CD4-positive, alpha-beta memory T cell (primary cell): ENCODE measurements around the gene CERS2. TPM values are rescaled to one million over a fixed set of nuclear protein-coding genes. Genes with fewer than 3 reads are reported as not detected.
"Not testable (repeated sequence)": the region's sequence is repeated elsewhere in the genome, so short reads cannot be mapped to it uniquely, and the experiment has no call there.

ENCODE experiments used
- CTCF ChIA-PET: fragments of 350-600 bp; sonication (Branson Sonifier 250); formaldehyde crosslinking; loops from one replicate; lab custom pipeline; 2021; ENCODE audit warnings: inconsistent platforms; ENCODE audit not compliant: partially characterized antibody; lab: Charles Lee
- POLR2A ChIA-PET: fragments of 350-600 bp; sonication (Branson Sonifier 250); formaldehyde crosslinking; loops from one replicate; lab custom pipeline; 2021; ENCODE audit not compliant: partially characterized antibody; lab: Charles Lee
- DNase-seq, 5 donors: peaks; one replicate each; pipeline versions ENCODE4 v3.0.0 to v3.0.0-alpha.2; 2020 to 2022; ENCODE audit warnings: mixed read lengths in 1 of 5
- H3K27ac ChIP-seq: one replicate; pipeline ENCODE4 v1.7.0; 2013; ENCODE audit warnings: low read depth, low read length
- H3K27me3 ChIP-seq: 2 replicates; pipeline ENCODE4 v1.7.0; 2013; ENCODE audit warnings: mild to moderate bottlenecking, low read length, moderate library complexity; ENCODE audit not compliant: insufficient read depth
- H3K36me3 ChIP-seq: 2 replicates; pipeline ENCODE4 v1.7.0; 2013; ENCODE audit warnings: mild to moderate bottlenecking, low read length, moderate library complexity; ENCODE audit not compliant: insufficient read depth
- H3K4me1 ChIP-seq: 2 replicates; pipeline ENCODE4 v1.7.0; 2013; ENCODE audit warnings: mild to moderate bottlenecking, low read length, moderate library complexity; ENCODE audit not compliant: insufficient read depth
- H3K4me3 ChIP-seq, 2 donors: one replicate each; pipeline ENCODE4 v1.7.0; 2013; ENCODE audit warnings: low read length in 2 of 2, mild to moderate bottlenecking in 1 of 2
- H3K9me3 ChIP-seq, 2 donors: one replicate each; pipeline ENCODE4 v1.7.0; 2013; ENCODE audit warnings: low read length in 2 of 2, control low read depth in 1 of 2; ENCODE audit not compliant: control insufficient read depth in 1 of 2
- H3K27ac Mint-ChIP-seq, 7 donors: one replicate each; pipeline ENCODE4 v1.8.0; 2020 to 2021; ENCODE audit warnings: mixed read lengths in 7 of 7, mild to moderate bottlenecking in 6 of 7, inconsistent platforms in 3 of 7, moderate library complexity in 3 of 7
- H3K27me3 Mint-ChIP-seq, 2 donors: one replicate each; pipeline ENCODE4 v1.8.0; 2020 to 2021; ENCODE audit warnings: mixed read lengths in 2 of 2
- H3K36me3 Mint-ChIP-seq, 2 donors: one replicate each; pipeline ENCODE4 v1.8.0; 2020 to 2021; ENCODE audit warnings: mixed read lengths in 2 of 2, inconsistent platforms in 1 of 2, mild to moderate bottlenecking in 1 of 2
- H3K4me1 Mint-ChIP-seq, 4 donors: one replicate each; pipeline ENCODE4 v1.8.0; 2020 to 2021; ENCODE audit warnings: mixed read lengths in 4 of 4, mild to moderate bottlenecking in 1 of 4
- H3K4me3 Mint-ChIP-seq, 8 donors: one replicate each; pipeline ENCODE4 v1.8.0; 2020 to 2021; ENCODE audit warnings: mixed read lengths in 8 of 8, mild to moderate bottlenecking in 7 of 8, moderate library complexity in 6 of 8, inconsistent platforms in 3 of 8
- H3K9me3 Mint-ChIP-seq, 8 donors: one replicate each; pipeline ENCODE4 v1.8.0; 2020 to 2021; ENCODE audit warnings: mixed read lengths in 8 of 8, mild to moderate bottlenecking in 5 of 8, inconsistent platforms in 3 of 8, moderate library complexity in 1 of 8
- intact Hi-C: fragments of 100-400 bp; cut with micrococcal nuclease; formaldehyde crosslinking; loops from one replicate; pipeline ENCODE4 v1.15.1; 2023
- polyA plus RNA-seq, 2 donors: library from polyadenylated mRNA; unstranded; fragments of 300-500 nt; fragmentation: Illumina TruSeq; gene quantifications; one replicate each; pipeline ENCODE4 v1.2.3, GENCODE V29; 2021
- total RNA-seq, 2 experiments: library from RNA; stranded (reverse); gene quantifications; one replicate each; pipeline ENCODE4 v1.2.3, GENCODE V29; 2021

The CERS2 gene
- total and polyA plus RNA-seq, 4 experiments from 2014 or later: 145 to 206 (median 166) TPM

DNA sequence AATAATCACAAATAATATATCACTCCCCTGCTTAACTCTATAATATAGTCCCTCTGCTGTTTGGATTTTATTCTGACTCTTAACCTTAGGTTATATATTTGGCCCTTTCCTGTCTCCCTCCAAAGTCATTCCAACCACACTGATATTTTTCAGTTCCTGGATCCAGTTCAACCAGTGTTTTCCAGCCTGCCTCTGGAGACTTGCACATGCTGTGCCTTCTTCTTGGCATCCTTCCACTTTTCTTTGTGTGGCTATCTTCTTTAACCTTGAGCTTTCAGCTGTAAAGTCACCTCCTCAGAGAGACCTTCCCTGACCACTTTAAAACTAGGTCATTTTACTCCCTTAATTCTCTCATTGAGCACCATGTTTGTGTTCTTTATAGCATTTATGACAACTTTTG is 19.4 kb downstream of the CERS2 start:
- H3K4me3 ChIP-seq: no peak overlapping the region
- DNase-seq: no peak
- ChIA-PET CTCF (no interaction called here), POLR2A (no interaction called here)
- H3K9me3 Mint-ChIP-seq: no peaks in the 10 kb centered on the region
- peaks cover 0 to 2% (median 0%) of the 10 kb centered on the region in 4 donors for H3K4me1 Mint-ChIP-seq
- peak overlapping the region in 6 of 7 donors; percentile 4 to 84 (median 56) for H3K27ac Mint-ChIP-seq
- H3K27ac ChIP-seq: no peak overlapping the region
- peaks cover 45% of the 10 kb centered on the region for H3K36me3 ChIP-seq
- no peaks in the 10 kb centered on the region for H3K4me1 ChIP-seq
- H3K4me3 Mint-ChIP-seq: no peak overlapping the region
- peaks cover 48 to 73% of the 10 kb centered on the region in 2 donors for H3K36me3 Mint-ChIP-seq
- no peaks in the 10 kb centered on the region for H3K9me3 ChIP-seq
- H3K27me3 ChIP-seq: no peaks in the 10 kb centered on the region
- intact Hi-C loops: no loop called here
- no peaks in the 10 kb centered on the region for H3K27me3 Mint-ChIP-seq

DNA sequence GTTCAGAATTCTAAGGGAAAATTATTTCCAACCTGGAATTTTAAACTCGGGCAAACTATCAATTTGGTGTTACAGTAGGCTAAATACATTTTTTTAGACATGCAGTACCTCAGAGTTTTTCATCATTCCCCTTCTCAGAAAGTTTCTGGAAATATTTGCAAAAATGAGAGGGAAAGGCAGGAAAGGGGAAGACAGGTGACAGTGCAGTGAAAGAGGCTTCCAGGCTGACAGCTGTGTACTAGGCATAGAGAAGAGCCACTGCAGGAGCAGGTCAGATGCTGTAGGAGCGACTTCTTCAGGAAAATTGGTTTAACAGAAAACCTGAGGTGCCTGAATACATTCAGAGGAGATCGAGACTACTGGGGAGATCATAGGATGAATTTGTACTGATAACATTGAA is 19.9 kb downstream of the CERS2 start:
- no peak overlapping the region for H3K4me3 Mint-ChIP-seq
- Histone ChIP-seq H3K27me3 (no peaks in the 10 kb centered on the region), H3K4me1 (no peaks in the 10 kb centered on the region), H3K36me3 (peaks cover 48% of the 10 kb centered on the region), H3K4me3 (no peak overlapping the region), H3K9me3 (no peaks in the 10 kb centered on the region), H3K27ac (no peak overlapping the region)
- H3K36me3 Mint-ChIP-seq: peaks cover 50 to 75% of the 10 kb centered on the region in 2 donors
- intact Hi-C loops: no loop called here
- ChIA-PET POLR2A (no interaction called here), CTCF (no interaction called here)
- no peak for DNase-seq
- no peaks in the 10 kb centered on the region for H3K27me3 Mint-ChIP-seq
- H3K4me1 Mint-ChIP-seq: peaks cover 0 to 2% (median 0%) of the 10 kb centered on the region in 4 donors
- H3K9me3 Mint-ChIP-seq: no peaks in the 10 kb centered on the region
- peak overlapping the region in 4 of 7 donors; percentile 1 to 22 (median 13) for H3K27ac Mint-ChIP-seq

DNA sequence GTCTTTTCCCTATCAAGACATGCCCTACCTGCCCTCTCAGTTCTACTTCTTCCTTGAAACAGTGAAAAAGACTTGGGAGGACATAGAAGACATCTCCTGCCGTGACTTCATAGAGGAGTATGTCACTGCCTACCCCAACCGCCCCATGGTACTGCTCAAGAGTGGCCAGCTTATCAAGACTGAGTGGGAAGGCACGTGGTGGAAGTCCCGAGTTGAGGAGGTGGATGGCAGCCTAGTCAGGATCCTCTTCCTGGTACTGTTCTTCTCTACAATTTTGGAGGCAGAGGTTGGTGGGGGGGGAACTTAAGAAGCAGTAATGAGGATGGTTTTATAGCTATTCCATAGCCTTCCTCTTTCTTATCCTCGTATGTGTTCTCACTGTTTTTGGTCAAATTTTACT is 29.8 kb downstream of the CERS2 start:
- Histone ChIP-seq H3K4me1 (no peaks in the 10 kb centered on the region), H3K27ac (no peak overlapping the region), H3K9me3 (no peaks in the 10 kb centered on the region), H3K36me3 (peaks cover 66% of the 10 kb centered on the region), H3K4me3 (no peak overlapping the region), H3K27me3 (no peaks in the 10 kb centered on the region)
- Mint-ChIP-seq H3K27me3 (no peaks in the 10 kb centered on the region), H3K4me1 (no peaks in the 10 kb centered on the region), H3K9me3 (peaks cover 0 to 1% (median 0%) of the 10 kb centered on the region in 8 donors), H3K4me3 (no peak overlapping the region), H3K36me3 (peaks cover 53 to 65% of the 10 kb centered on the region in 2 donors), H3K27ac (peak overlapping the region in 3 of 7 donors; percentile 50 to 70 (median 60))
- POLR2A ChIA-PET: no interaction called here
- CTCF ChIA-PET: no interaction called here
- intact Hi-C loops: no loop called here
- DNase-seq: no peak

DNA sequence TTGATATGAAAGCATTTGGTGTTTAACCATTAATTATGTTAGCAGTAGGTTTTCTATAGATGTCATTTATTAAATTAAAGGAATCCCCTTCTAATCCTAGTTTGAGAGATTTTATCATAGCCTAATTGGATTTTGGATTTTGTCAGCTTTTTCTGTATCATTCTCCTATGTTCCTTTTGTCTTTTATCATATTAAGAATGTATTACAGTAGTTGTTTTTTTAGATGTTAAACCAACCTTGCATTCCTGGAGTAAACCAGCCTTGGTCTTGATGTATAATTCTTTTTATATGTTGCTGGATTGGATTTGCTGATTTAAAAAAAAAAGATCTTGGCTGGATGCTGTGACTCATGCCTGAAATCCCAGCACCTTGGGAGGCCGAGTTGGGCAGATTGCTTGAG is 42.9 kb downstream of the CERS2 start:
- peaks cover 0 to 18% (median 6%) of the 10 kb centered on the region in 8 donors for H3K9me3 Mint-ChIP-seq
- no peaks in the 10 kb centered on the region for H3K27me3 ChIP-seq
- H3K4me1 Mint-ChIP-seq: peaks cover 16 to 24% (median 18%) of the 10 kb centered on the region in 4 donors
- POLR2A ChIA-PET: interaction anchor here (0.6 kb wide), 2 partner anchors 26 to 44 kb away, joined by 3 read pairs; no protein-coding TSS in a partner anchor
- peaks cover 12% of the 10 kb centered on the region for H3K4me1 ChIP-seq
- H3K27ac Mint-ChIP-seq: no peak overlapping the region
- peaks cover 20% of the 10 kb centered on the region for H3K36me3 ChIP-seq
- no peaks in the 10 kb centered on the region for H3K27me3 Mint-ChIP-seq
- peak overlapping the region in 1 of 8 donors; percentile 42 for H3K4me3 Mint-ChIP-seq
- peak in 3 of 5 donors; percentile 24 to 28 (median 28) for DNase-seq
- peaks cover 0 to 3% of the 10 kb centered on the region in 2 donors for H3K9me3 ChIP-seq
- intact Hi-C loops: no loop called here
- no peak overlapping the region for H3K4me3 ChIP-seq
- H3K27ac ChIP-seq: no peak overlapping the region
- H3K36me3 Mint-ChIP-seq: peaks cover 58 to 62% of the 10 kb centered on the region in 2 donors
- CTCF ChIA-PET: interaction anchor here (0.8 to 1.6 kb wide), 3 partner anchors 9 to 12 kb away, joined by 3 to 6 read pairs (median 4); no protein-coding TSS in a partner anchor

DNA sequence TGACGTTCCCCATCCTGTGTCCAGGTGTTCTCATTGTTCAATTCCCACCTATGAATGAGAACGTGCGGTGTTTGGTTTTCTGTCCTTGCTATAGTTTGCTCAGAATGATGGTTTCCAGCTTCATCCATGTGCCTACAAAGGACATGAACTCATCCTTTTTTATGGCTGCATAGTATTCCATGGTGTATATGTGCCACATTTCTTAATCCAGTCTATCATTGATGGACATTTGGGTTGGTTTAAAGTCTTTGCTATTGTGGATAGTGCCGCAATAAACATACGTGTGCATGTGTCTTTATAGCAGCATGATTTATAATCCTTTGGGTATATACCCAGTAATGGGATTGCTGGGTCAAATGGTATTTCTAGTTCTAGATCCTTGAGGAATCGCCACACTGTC is 45.9 kb downstream of the CERS2 start:
- H3K27ac ChIP-seq, POLR2A ChIA-PET, H3K27ac Mint-ChIP-seq, H3K27me3 Mint-ChIP-seq, H3K9me3 ChIP-seq, H3K27me3 ChIP-seq, H3K4me3 ChIP-seq, DNase-seq: not testable (repeated sequence)
- Mint-ChIP-seq H3K9me3 (peaks cover 0 to 18% (median 6%) of the 10 kb centered on the region in 8 donors), H3K4me3 (peak overlapping the region in 1 of 8 donors; percentile 35), H3K36me3 (peaks cover 49 to 52% of the 10 kb centered on the region in 2 donors), H3K4me1 (peaks cover 14 to 29% (median 24%) of the 10 kb centered on the region in 4 donors)
- intact Hi-C loops: loop anchor here (10.0 kb wide), 1 partner anchor 164 kb away; the partner anchor contains the start of gene CTSS
- Histone ChIP-seq H3K36me3 (peaks cover 20% of the 10 kb centered on the region), H3K4me1 (peaks cover 15% of the 10 kb centered on the region)
- CTCF ChIA-PET: interaction anchor here (0.9 kb wide), 1 partner anchor 18 kb away, joined by 3 read pairs; no protein-coding TSS in a partner anchor

DNA sequence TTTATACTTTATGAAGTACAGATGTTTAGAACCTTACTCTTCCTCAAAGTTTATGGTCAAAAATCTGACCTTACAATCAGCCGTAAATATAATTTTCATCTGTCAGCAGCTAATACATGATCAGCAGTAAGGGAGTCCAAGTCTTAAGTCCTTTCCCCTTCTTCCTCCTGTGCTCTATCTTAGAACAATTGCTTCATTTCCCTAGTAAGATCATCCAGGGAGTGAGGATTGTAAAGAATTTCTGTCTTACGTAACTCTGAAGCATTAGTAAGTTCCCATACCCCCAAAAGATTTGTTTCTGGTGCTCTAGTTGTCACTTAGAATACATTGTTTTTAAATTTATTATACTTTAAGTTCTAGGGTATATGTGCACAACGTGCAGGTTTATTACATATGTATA is 46.3 kb downstream of the CERS2 start:
- Histone ChIP-seq H3K27me3 (no peaks in the 10 kb centered on the region), H3K4me3 (no peak overlapping the region), H3K4me1 (peaks cover 15% of the 10 kb centered on the region), H3K9me3 (peaks cover 0 to 3% of the 10 kb centered on the region in 2 donors), H3K36me3 (peaks cover 20% of the 10 kb centered on the region), H3K27ac (no peak overlapping the region)
- DNase-seq: no peak
- intact Hi-C loops: loop anchor here (10.0 kb wide), 1 partner anchor 163 kb away; the partner anchor contains the start of gene CTSS
- CTCF ChIA-PET: no interaction called here
- Mint-ChIP-seq H3K36me3 (peaks cover 49 to 52% of the 10 kb centered on the region in 2 donors), H3K9me3 (peaks cover 0 to 17% (median 6%) of the 10 kb centered on the region in 8 donors), H3K4me3 (peak overlapping the region in 7 of 8 donors; percentile 3 to 64 (median 49)), H3K4me1 (peaks cover 14 to 29% (median 24%) of the 10 kb centered on the region in 4 donors), H3K27ac (peak overlapping the region in 2 of 7 donors; percentile 3 to 57), H3K27me3 (no peaks in the 10 kb centered on the region)
- POLR2A ChIA-PET: no interaction called here

DNA sequence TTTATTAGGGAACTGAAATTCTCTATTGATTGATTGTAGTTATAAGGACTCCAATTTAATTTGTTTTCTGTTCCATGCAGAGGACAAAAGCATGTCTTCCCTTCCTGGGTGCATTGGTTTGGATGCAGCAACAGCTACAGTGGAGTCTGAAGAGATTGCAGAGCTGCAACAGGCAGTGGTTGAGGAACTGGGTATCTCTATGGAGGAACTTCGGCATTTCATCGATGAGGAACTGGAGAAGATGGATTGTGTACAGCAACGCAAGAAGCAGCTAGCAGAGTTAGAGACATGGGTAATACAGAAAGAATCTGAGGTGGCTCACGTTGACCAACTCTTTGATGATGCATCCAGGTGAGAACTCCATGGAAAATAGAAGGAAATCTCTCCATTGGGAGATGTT is 47.0 kb downstream of the CERS2 start:
- no peak overlapping the region for H3K4me3 ChIP-seq
- peak overlapping the region in 5 of 7 donors; percentile 17 to 97 (median 65) for H3K27ac Mint-ChIP-seq

More for the DNA sequence above, 47.0 kb downstream of the CERS2 start:
- Histone ChIP-seq H3K27me3 (no peaks in the 10 kb centered on the region), H3K9me3 (peaks cover 0 to 3% of the 10 kb centered on the region in 2 donors), H3K36me3 (peaks cover 20% of the 10 kb centered on the region), H3K27ac (no peak overlapping the region), H3K4me1 (peaks cover 17% of the 10 kb centered on the region)
- peaks cover 47 to 52% of the 10 kb centered on the region in 2 donors for H3K36me3 Mint-ChIP-seq
- intact Hi-C loops: loop anchor here (2.0 to 10.0 kb wide), 2 partner anchors 163 to 299 kb away; partner anchors contain the start of genes CTSS and ENSA
- DNase-seq: no peak
- POLR2A ChIA-PET: interaction anchor here (1.2 to 1.5 kb wide), 2 partner anchors 49 to 162 kb away, joined by 3 read pairs; partner anchors contain the start of gene CTSS
- peak overlapping the region; percentile 32 to 96 (median 95) for H3K4me3 Mint-ChIP-seq
- peaks cover 0 to 16% (median 6%) of the 10 kb centered on the region in 8 donors for H3K9me3 Mint-ChIP-seq
- CTCF ChIA-PET: no interaction called here
- no peaks in the 10 kb centered on the region for H3K27me3 Mint-ChIP-seq
- peaks cover 14 to 32% (median 24%) of the 10 kb centered on the region in 4 donors for H3K4me1 Mint-ChIP-seq
